Amygdala (tissue), 56 donors: Measurements from ENCODE around the gene AGFG2.
"Not testable (repeated sequence)": the region's sequence is repeated elsewhere in the genome, so short reads cannot be mapped to it uniquely, and the experiment has no call there.

Experiments
- DNase-seq, 56 donors: peaks; one replicate each; lab custom pipeline; 2025; lab: John Stamatoyannopoulos, UW

Gene AGFG2

GRCh38 chr7:100546926-100547800 is 8.2 kb downstream of the AGFG2 start:
- peak in 1 of 56 donors; percentile 11 for DNase-seq

GRCh38 chr7:100547872-100548271 is 8.9 kb downstream of the AGFG2 start:
- DNase-seq, result peak in 3 of 56 donors; percentile 5 to 16 (median 5)

- not testable (repeated sequence) for DNase-seq
These were observed 9.4 kb downstream of the AGFG2 start for GRCh38 chr7:100548446-100548845.

DNA sequence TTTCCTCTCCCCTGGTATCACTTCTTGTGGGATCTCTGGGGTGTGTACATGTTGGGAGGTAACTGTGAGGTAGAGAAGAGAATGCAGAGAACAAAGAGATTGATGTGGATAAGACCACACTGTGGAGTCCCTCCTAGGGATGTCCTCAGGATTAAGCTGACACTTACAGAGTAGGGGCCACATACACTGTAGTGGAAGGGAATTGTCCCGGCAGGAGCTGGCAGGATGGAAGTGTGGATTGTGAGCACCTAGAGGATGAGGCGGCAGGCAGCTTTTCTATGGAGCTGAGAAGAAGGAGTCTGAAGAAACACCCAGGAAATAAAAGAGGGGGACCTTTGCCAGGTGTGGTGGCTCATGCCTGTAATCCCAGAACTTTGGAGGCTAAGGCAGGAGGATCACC is 13.5 kb downstream of the AGFG2 start:
- DNase-seq, result no peak

DNA sequence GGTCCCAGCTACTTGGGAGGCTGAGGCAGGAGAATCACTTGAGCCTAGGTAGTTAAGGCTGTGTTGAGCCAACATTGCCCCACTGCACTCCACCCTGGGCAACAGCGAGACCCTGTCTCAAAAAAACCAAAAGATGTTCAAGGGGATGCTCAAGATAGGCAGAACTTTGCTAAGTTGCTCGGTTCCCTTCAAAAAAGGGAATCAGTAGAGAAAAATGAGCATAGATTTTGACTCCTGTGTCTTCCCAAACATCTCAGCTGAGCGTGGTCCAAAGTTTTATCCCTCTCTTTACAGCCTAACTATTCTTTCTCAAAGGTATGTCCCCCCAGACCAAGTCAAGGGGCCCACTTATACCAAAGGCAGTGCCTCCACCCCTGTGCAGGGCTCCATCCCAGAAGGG is 14.0 kb downstream of the AGFG2 start:
- DNase-seq, result no peak

DNA sequence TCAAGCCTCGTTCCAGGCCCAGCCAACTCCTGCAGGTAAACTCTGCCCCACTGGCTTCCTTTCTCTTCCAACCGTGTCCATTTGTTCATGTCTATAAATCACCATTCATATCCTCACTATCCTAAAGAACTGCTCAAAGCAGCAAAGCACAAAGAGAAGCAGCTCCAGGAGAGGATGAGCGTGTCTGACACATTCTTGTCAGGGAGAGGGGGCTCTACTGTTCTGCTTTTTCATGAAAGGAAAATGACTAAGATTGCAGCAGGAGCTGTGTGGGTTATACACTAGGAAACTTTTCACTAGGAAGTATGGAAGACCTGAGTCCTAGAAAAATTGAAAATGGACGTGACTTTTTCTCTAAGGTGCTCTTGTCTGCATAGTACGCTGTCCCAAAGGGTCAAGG is 16.7 kb downstream of the AGFG2 start:
- no peak for DNase-seq

GRCh38 chr7:100556541-100556940 is 17.5 kb downstream of the AGFG2 start:
- DNase-seq, result no peak

- DNase-seq, result no peak
These were observed 20.1 kb downstream of the AGFG2 start for GRCh38 chr7:100559127-100559526.

DNA sequence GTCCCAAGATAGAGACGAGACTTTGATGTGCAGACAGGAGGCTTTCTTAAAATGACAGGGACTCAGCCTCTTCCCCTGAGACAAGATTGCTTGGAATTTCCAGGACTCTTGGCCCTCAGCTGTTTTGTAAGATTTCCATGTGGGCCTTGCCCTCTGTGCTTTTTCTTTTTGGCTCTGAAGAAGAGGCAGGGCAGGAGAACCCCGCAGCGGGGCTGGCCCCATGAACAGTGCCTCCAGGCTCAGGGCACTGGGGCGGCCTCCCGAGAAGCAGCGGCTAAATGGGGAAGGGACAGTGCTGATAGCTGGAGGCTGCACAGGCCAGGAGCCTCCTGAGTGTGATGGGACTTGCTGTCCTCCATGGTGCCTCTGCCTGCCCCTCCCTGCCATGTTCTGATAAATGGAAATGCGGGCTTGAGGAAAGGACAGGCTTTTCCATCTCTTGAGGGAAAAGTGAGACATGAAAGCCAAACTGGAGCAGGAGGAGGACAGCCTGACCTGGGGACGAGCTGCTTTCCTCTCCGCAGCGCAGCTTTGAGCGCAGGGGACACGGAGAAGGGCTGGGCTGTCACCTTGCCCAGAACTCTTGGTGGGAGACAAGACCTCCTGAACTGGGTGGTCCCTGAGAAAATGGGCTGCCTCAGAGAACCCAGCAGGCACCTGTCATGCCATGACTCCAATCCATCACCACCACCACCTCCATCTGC is 22.6 kb downstream of the AGFG2 start:
- no peak for DNase-seq

- no peak for DNase-seq
These were observed 23.4 kb downstream of the AGFG2 start for GRCh38 chr7:100562195-100563099.

DNA sequence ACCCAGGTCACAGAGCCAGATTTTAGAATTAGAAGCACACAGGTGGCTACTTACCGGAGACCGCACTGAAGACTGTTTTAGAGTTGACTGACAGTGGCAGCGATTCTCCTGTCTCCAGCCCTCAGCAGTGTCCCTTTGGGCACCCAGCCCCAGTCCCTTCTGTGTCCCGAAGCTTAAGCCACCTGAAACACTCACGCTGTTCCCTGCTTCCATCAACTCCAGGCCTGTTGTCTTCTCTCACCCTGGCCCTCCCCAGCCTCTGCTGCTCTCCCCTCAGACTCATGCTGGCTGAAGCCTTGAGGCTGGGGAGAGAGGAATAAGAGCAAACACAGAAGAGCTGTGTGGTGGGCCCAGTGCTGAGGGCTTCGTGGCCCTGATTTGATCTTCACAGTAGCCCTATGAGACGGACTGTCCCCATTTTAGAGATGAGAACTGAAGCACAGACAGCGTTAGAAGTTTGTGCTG is 24.1 kb downstream of the AGFG2 start:
- no peak for DNase-seq

DNA sequence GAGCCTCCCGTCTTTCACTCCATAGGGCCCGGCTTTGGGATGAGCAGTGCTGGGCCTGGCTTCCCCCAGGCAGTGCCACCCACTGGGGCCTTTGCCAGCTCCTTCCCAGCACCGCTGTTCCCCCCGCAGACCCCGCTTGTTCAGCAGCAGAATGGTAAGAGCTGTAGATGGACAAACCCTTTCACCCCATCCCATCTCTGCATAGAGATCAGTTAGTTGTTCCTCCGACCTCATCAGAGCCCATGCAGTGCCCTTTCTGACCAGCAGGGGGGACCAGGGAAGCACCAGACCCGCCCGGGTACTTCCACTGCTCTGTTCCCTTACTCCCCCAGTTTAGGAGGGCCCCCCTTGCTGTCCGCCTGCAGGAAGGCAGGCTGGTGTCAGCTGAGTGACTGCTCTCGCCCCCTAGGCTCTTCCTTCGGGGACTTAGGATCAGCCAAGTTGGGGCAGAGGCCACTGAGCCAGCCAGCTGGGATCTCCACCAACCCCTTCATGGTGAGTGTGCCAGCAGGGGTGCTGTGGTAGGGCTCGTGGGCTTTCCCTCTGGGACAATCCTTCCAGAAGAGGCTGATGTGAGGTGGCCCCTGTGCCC is 24.9 kb downstream of the AGFG2 start:
- DNase-seq, result peak in 39 of 56 donors; percentile 11 to 82 (median 42)

GRCh38 chr7:100564405-100564804 is 25.4 kb downstream of the AGFG2 start:
- DNase-seq, result not testable (repeated sequence)

GRCh38 chr7:100565133-100565571 is 26.1 kb downstream of the AGFG2 start:
- DNase-seq, result no peak

- DNase-seq, result no peak
These were observed 27.1 kb downstream of the AGFG2 start for GRCh38 chr7:100566018-100566531.

DNA sequence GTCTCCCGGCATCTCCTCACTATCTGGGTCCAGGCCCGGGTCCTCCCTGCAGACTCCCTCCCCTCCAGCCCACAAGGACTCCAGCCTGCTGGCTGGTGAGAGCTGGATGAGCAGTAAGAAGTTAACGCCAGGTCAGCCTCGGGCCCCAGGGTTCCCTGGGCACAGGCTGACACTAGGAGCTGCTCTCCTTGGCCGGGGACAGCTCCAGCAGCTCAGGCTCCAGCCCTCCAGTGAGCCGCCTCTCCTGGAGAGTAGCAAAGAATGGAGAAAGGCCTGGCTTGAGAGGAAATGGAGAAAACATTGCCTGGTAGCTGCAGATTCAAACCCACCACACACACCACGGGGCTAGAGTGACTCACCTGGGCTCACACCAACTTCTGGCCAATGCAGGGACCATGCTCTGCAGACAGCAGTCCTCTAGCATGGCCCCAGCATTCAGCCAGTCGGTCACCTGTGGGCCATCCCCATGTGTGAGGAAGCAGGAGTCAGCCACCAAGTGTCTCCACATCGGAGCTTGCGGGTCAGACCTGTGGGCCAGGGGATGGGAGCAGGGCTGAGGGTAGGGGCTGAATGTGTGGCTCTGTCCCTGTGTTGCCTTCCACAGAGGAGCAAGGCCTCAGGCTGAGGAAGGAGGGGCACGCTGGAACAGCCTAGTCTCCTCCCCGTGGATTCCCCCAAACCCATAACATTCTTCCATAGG is 28.2 kb downstream of the AGFG2 start:
- peak in 1 of 56 donors; percentile 26 for DNase-seq

- no peak for DNase-seq
These were observed 28.8 kb downstream of the AGFG2 start for GRCh38 chr7:100567751-100568175.

- peak in 1 of 56 donors; percentile 21 for DNase-seq
These were observed 29.3 kb downstream of the AGFG2 start for GRCh38 chr7:100568176-100568895.
